HG02678 (cell line): ENCODE measurements around the gene PHF23.

Source experiments
- ATAC-seq: cut with Tn5 transposase; IDR thresholded peaks from one replicate; pipeline ENCODE4 v1.9.1; 2021; ENCODE audit warnings: mild to moderate bottlenecking, moderate library complexity; ENCODE audit not compliant: unreplicated experiment

The PHF23 gene

DNA sequence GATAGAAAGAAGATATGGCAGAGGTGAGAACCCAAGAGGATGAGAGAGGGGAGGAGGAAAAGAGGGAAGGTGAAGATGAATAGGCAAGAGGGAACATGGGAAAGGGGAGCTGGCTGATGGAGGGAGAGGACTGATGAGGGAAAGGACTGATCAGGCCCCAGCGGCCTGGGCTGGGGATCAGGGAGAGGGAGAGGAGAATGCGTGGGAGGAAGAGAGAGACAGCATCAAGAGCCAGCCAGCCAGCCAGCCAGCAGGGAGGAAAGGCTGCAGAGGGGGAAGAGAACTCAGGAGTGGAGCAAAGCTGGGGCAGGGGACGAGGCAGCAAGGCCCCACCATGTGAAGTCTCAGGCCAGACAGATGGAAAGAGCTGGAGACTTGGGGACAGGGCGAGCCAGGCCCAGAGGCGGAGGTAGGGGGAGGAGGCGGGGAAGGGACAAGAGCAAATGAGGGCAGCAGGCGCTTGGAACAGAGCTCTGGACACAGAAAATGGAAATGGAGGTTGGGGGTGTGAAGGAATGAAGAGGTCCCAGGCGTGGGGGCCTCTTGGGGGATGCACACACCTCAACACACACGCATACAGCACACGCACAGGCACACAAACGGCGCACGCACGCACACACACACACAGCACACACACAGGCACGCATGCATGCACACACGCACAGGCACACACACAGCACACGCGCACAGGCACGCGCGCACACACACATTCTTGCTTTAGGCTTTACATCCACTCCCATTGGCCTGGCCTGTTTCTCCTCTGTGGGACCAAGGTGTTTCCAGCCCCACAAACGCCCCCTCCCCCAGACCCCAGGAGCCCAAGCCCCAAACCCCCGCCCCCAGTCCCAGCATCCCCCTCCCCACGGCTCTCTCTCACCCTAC is 31.9 kb downstream of the PHF23 start:
- no peak for ATAC-seq

- no peak for ATAC-seq
These were observed 33.7 kb downstream of the PHF23 start for GRCh38 chr17:7205561-7205960.

DNA sequence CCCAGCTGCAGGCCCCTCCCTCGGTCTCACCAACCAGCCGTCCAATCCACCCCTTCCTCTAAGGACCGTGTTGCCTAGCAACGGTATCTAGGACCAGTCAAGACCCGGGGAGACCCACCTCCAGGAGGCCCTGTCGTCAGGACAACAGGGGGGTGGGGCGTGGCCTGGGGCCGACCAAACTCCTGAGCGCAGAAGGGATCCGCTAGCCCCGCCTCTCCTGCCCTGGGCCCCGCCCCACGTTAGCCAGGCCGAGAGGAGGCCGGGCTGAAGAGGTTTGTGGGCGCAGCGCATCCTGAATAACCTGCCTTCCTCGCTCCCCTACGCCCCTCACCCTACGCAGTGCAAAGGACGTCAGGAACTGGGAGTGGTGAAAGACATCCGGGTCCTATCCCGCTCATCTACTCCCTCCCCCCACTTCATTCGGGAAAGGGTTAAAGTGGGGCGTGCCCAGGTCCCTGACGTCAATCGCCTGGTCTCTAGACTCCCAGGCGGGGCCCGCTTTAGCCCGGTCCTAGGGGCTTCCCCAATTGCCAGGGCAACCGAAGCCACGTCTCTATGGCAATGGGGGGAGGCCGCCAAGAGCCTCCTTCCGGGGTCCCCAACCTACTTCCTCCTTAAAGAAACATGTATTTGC is 34.3 kb downstream of the PHF23 start:
- ATAC-seq = peak; percentile 82

- ATAC-seq = no peak
These were observed 34.9 kb downstream of the PHF23 start for GRCh38 chr17:7204336-7204735.

DNA sequence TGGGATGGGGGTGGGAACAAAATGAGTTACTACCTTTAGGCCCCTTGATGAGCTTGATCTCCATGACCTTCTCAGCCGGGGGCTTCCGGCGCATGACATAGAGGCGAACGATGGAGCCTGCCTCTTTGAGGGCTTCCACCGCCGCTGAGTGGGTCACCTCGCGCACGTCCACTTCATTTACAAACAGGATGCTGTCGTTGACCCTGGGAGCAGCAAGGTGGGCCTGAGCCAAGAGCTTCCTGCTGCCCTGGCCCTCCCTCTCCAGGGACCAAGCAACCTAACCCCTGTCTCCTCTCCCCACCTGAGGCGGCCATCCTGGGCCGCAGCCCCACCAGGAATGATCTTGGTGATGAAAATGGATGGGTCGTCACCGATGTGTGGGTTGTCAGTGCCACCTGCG is 35.9 kb downstream of the PHF23 start:
- ATAC-seq = no peak

GRCh38 chr17:7196651-7197401 is 42.4 kb downstream of the PHF23 start:
- ATAC-seq = no peak

GRCh38 chr17:7195971-7196370 is 43.3 kb downstream of the PHF23 start:
- ATAC-seq = no peak

- ATAC-seq = no peak
These were observed 46.9 kb downstream of the PHF23 start for GRCh38 chr17:7192271-7192937.

DNA sequence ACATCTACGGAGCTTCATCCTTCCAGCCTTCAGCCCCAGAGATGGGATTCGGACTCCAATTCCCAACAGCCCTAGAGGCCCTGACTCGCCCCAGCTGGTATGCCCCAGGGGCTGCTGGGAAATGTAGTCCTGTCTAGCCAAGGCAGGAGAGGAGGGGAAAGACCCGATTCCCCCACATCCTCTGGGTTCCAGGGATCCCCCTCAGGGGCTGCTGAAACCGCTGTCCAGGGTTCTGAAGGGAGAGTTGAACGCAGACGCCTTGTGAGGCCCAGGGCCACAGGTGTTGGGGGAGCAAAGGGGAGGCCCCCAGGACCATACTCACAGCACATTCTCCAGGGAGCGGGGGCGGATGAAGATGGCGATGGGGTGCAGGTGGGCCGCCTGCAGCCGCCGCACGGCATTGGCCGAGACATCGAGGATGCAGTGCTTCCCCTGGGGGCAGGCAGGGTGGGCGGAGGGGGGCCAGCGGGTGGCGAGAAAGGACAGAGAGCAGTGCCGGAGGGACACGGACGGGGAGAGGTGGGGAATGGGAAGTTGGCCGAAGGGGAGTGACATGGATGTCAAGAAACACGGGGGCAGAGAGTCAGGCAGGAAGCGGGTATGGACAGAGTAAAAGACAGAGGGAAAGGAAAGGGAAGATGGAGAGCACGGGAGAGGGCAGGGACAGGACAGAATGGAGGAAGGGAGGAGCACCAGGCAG is 47.5 kb downstream of the PHF23 start:
- ATAC-seq = no peak

DNA sequence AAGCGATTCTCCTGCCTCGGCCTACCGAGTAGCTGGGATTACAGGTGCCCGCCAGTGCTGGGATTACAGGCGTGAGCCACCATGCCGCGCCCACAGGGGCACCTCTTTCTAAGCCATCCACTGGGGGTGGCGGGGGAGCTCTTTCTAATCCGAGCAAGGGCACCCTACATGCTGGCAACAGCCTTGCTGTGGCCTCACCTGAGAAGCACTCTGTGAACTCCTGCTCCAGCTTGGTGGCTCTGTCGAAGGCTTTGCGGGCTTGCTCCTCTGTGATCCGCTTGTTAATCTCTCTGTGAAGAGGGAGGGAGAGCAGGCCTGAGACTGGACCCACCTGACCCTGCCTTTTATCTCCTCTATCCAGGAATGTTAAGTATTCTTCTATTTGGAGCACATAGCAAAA is 48.2 kb downstream of the PHF23 start:
- ATAC-seq = no peak

DNA sequence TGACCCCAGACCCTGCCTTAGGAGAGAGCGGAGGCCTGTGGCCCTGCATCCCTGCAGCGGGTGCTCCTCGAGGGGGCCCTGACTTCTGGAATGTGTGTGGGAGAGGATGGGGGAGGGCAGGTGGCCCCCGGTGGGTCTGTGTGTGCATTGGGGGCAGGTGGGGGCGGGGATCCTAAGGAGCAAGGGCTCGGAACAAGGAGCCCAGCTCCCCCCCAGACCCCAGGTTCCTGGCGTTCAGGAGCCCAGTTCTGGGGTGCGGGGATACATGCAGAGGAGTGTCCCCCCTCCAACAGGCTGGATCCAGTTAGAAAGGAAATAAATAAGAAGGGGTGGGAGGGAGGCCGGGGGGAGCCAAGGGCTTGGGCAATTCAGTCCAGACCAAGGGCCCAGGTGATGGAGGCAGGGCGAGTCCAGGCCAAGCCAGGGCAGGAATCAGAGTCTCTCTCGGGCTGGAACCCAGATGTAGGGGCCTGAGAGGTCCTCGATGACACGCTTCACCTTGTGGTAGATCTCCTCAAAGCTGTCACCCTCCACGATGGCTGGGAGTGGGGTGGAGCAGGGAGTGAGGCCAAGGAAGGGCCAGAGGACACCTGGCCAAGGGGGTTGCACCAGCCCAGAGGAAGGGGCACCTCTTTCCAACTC is 48.9 kb downstream of the PHF23 start:
- no peak for ATAC-seq

- no peak for ATAC-seq
These were observed 53.0 kb downstream of the PHF23 start for GRCh38 chr17:7186241-7186640.
